NCI-H2196 (cell line): ENCODE data around the gene ACSF3.
A peak's percentile ranks its signal among the peaks of the same experiment; 100 is the strongest.
"Not testable (repeated sequence)": the region's sequence is repeated elsewhere in the genome, so short reads cannot be mapped to it uniquely, and the experiment has no call there.

ENCODE experiments used
- DNase-seq: peaks from one replicate; lab custom pipeline; 2025; ENCODE audit not compliant: unreplicated experiment; lab: John Stamatoyannopoulos, UW

ACSF3 gene

GRCh38 chr16:89156740-89157645, 63.3 kb downstream of the ACSF3 start:
- DNase-seq = no peak

- no peak for DNase-seq
Measured at GRCh38 chr16:89157778-89158177, 64.1 kb downstream of the ACSF3 start.

GRCh38 chr16:89159066-89159849, 65.6 kb downstream of the ACSF3 start:
- DNase-seq = no peak

- DNase-seq = no peak
Measured at GRCh38 chr16:89159850-89160354, 66.2 kb downstream of the ACSF3 start.

- DNase-seq = no peak
Measured at GRCh38 chr16:89160977-89161701, 67.5 kb downstream of the ACSF3 start.

- DNase-seq = no peak
Measured at GRCh38 chr16:89161763-89162713, 68.4 kb downstream of the ACSF3 start.

GRCh38 chr16:89163297-89163696, 69.6 kb downstream of the ACSF3 start:
- no peak for DNase-seq

- DNase-seq = no peak
Measured at GRCh38 chr16:89164436-89164835, 70.8 kb downstream of the ACSF3 start.

GRCh38 chr16:89164847-89165680, 71.4 kb downstream of the ACSF3 start:
- no peak for DNase-seq

- DNase-seq = not testable (repeated sequence)
Measured at GRCh38 chr16:89165681-89165979, 72.0 kb downstream of the ACSF3 start.

- DNase-seq = no peak
Measured at GRCh38 chr16:89166696-89167424, 73.2 kb downstream of the ACSF3 start.

GRCh38 chr16:89167425-89167941, 73.8 kb downstream of the ACSF3 start:
- peak; percentile 67 for DNase-seq

GRCh38 chr16:89168381-89169189, 74.9 kb downstream of the ACSF3 start:
- DNase-seq = no peak

- DNase-seq = no peak
Measured at GRCh38 chr16:89169778-89170177, 76.1 kb downstream of the ACSF3 start.

- peak; percentile 66 for DNase-seq
Measured at GRCh38 chr16:89170346-89171215, 76.9 kb downstream of the ACSF3 start.
